GM13976 (cell line): ENCODE measurements around the gene WDR12.
"Not testable (repeated sequence)": the region's sequence is repeated elsewhere in the genome, so short reads cannot be mapped to it uniquely, and the experiment has no call there.

Experiments used
- DNase-seq: peaks from one replicate; pipeline ENCODE4 v3.0.0; 2012; ENCODE audit warnings: low spot score
- in situ Hi-C: fragments of 300-500 bp; cut with MboI; formaldehyde crosslinking; loops from one replicate; pipeline ENCODE4 v1.12.0; 2022; ENCODE audit warnings: low sequenced_read_pairs, mixed read lengths, inconsistent platforms; ENCODE audit not compliant: unreplicated experiment
- TF ChIP-seq, protein P1 (sequence below): IDR thresholded peaks from 2 replicates; pipeline ENCODE4 v1.5.1; 2012; ENCODE audit warnings: borderline replicate concordance, mild to moderate bottlenecking; ENCODE audit not compliant: insufficient read depth; ENCODE audit errors: extremely low read depth, missing control alignments, control extremely low read depth

Gene WDR12

DNA sequence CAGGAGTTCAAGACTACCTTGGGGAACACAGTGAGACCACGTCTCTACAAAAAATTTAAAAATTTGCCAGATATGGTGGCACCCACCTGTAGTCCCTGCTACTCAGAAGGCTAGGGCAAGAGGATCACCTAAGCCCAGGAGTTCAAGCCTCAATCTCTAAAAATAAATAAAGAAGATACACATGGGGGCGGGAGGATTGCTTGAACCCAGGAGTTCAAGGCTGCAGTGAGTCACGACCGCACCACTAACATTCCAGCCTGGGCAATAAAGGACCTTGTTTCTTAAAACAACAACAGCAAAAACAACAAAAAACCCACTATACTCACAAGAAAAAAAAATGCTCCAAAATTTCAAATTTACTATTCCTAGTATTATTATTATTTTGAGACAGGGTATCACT lies 29.9 kb downstream of the WDR12 start:
- in situ Hi-C loops, result no loop called here
- TF ChIP-seq, protein P1, sequence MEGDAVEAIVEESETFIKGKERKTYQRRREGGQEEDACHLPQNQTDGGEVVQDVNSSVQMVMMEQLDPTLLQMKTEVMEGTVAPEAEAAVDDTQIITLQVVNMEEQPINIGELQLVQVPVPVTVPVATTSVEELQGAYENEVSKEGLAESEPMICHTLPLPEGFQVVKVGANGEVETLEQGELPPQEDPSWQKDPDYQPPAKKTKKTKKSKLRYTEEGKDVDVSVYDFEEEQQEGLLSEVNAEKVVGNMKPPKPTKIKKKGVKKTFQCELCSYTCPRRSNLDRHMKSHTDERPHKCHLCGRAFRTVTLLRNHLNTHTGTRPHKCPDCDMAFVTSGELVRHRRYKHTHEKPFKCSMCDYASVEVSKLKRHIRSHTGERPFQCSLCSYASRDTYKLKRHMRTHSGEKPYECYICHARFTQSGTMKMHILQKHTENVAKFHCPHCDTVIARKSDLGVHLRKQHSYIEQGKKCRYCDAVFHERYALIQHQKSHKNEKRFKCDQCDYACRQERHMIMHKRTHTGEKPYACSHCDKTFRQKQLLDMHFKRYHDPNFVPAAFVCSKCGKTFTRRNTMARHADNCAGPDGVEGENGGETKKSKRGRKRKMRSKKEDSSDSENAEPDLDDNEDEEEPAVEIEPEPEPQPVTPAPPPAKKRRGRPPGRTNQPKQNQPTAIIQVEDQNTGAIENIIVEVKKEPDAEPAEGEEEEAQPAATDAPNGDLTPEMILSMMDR, result no peak
- no peak for DNase-seq

DNA sequence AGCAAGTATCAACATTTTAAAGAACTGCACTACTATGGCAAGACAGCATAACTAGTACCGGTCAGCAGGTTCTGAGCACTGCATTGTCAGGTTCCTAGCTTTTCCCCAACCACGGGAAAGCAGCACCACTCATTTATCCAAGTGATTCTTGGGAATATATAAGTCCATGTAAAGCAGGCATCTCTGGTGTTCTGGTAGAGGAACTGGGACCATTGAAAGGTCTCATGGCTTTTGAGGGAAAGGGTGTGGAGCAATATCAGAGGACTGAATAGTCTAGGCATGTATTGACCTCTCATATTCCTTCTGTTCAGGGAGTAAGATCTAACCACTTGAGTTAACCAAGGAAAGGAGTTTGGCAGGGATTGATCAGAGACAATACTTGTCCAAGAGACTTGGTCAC lies 33.8 kb downstream of the WDR12 start:
- in situ Hi-C loops, result no loop called here
- TF ChIP-seq, protein P1, result no peak
- no peak for DNase-seq

DNA sequence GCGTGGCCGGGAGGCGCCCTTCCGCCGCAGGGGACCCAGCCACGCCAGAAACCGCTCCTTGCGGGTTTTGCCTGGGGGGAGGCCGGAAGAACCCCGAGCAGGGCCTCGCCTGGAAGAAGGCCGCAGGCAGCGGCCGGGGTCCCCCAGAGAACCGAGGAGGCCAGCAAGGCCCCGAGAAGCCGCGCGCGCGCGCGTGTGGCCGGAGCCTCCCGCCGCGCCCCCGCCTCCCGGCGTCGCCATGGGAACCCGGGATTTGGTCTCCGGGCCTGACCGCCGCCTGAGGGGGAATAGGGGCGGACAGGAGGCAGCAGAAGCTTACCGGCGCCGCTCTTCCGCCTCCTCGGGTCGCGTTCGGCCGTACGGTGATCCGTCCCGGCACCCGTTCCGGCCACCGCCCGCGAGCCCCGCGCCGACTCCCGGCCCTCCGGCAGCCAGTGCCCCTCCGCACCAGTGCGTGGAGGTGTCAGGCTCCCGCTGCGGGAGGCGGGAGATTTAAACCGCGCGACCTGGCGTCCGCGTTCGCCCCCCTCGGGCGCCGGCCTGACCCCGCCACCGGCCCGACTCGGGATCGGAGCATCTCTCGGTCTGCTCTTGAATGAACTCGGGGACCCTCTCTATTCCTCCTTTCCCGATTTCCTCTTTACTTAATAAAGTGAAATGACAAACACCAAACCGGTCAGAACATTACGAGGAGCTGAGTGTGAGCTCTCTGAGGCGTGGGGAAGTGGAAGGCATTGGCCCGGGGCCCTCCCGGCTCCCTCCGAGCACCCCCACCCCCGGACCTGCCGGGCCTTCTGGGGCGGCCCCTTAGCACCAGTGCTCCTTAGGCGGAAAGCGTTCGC lies 40.0 kb downstream of the WDR12 start, which contains the start of gene ICA1L:
Gene ICA1L (minus strand): TSS at position 467 of the 842 bp plus-strand sequence. CDS start 42,757 bp downstream, outside the sequence.
- peak; percentile 79 for DNase-seq
- in situ Hi-C loops, result loop anchor here (25.0 kb wide), 1 partner anchor 284 kb away; no protein-coding TSS in a partner anchor
- TF ChIP-seq, protein P1, result no peak

DNA sequence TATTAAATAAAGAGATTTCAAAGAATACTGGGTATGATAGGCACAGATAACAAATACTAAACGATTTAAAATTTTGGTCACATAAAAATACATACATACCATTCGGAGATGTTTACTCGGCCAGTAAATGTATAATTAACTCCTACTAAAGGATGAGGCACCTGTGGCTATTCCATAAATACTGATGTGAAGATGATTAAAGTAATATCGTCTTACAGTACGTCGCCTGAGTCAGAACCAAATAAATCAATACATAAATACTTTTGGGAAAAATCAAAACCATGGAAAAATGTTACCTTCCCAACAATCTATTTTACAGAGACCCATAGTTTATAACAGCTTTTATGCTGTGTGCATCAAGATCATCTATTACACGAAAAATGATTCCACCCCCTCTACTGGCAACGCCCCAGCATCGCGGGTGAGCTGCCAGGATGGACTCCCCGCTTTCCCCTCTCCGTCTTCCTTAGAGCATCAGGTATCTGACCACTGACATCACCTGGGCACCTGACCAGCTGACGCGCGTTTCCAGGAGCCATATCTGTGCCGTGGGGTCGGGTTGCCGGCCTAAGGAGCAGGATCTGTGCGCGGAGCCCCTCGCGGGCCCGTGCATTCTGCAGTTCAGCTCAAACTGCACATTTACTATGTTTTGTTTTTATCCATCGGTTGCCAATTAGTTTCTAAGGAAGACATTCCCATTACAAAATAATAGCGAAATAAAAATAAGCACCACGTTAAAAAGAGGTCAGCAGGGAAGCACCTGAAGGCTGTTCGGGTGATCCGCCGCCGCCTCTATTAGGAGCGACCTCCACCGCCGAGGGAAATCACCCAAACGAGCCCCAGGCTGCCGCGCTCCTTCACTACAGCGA lies 40.8 kb downstream of the WDR12 start:
- DNase-seq, result peak; percentile 81
- in situ Hi-C loops, result loop anchor here (25.0 kb wide), 1 partner anchor 283 kb away; no protein-coding TSS in a partner anchor
- TF ChIP-seq, protein P1, result peak; percentile 68

DNA sequence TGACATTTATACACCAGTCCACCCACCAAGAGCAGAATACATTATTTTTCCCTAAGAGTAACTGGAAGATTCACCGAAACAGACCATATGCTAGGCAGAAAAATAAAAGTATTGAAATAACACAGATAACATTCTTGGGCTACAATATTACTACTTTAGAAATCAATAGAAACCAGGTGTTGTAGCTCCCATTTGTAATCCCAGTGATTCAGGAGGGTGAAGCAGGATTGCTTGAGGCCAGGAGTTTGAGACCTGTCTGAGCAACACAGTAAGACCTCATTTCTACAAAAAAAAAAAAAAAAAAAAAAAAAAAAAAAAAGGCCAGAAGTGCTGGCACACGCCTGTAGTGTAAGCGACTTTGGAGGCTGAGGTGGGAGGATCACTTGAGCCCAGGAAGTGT lies 49.5 kb downstream of the WDR12 start:
- in situ Hi-C loops, result loop anchor here (25.0 kb wide), 1 partner anchor 275 kb away; no protein-coding TSS in a partner anchor
- no peak for DNase-seq
- TF ChIP-seq, protein P1, result no peak

DNA sequence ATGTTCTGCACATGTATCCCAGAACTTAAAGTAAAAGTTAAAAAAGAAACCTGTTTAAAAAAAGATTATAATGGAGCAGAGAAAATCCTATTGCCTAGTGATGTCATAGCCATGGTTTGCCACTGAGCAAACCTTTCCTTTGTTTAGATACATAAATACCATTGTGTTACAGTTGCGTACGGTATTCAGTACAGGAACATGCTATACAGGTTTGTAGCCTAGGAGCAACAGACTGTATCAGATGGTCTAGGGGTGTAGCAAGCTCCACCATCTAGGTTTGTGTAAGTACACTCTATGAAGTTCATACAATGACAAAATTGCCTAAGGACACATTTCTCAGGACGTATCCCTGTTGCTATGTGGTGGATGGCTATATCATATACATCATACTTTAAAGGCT lies 52.9 kb downstream of the WDR12 start:
- DNase-seq, result no peak
- in situ Hi-C loops, result loop anchor here (25.0 kb wide), 1 partner anchor 271 kb away; no protein-coding TSS in a partner anchor
- TF ChIP-seq, protein P1, result no peak

DNA sequence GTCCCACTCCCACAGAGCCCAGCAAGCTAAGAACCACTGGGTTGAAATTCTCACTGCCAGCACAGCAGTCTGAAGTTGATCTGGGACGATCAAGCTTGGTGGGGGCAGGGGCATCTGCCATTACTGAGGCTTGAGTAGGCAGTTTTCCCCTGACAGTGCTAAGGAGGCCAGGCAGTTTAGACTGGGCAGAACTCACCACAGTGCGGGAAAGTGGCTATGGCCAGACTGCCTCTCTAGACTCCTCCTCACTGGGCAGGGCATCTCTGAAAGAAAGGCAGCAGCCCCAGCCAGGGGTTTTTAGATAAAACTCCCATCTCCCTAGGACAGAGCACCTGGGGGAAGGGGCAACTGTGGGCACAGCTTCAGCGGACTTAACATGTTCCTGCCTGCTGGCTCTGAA lies 62.1 kb downstream of the WDR12 start:
- in situ Hi-C loops, DNase-seq: not testable (repeated sequence)
